NT2/D1 (cell line): ENCODE data around the gene RNF133.

ENCODE experiments used
- SUZ12 ChIP-seq: IDR thresholded peaks from 2 replicates; pipeline ENCODE4 v1.6.1; 2011; ENCODE audit not compliant: insufficient read length, insufficient read depth; ENCODE audit errors: extremely low read depth
- YY1 ChIP-seq: IDR thresholded peaks from 2 replicates; pipeline ENCODE4 v1.6.1; 2011; ENCODE audit not compliant: insufficient read length, insufficient read depth
- ZNF274 ChIP-seq: IDR thresholded peaks from 2 replicates; pipeline ENCODE4 v1.6.1; 2011; ENCODE audit warnings: mild to moderate bottlenecking, low read depth, low read length

- TF ChIP-seq YY1 (no peak), ZNF274 (no peak), SUZ12 (no peak)
These were observed 16.3 kb upstream of the RNF133 start for GRCh38 chr7:122715183-122715582.
